ENCODE results near the gene NKX2-1.

DNA sequence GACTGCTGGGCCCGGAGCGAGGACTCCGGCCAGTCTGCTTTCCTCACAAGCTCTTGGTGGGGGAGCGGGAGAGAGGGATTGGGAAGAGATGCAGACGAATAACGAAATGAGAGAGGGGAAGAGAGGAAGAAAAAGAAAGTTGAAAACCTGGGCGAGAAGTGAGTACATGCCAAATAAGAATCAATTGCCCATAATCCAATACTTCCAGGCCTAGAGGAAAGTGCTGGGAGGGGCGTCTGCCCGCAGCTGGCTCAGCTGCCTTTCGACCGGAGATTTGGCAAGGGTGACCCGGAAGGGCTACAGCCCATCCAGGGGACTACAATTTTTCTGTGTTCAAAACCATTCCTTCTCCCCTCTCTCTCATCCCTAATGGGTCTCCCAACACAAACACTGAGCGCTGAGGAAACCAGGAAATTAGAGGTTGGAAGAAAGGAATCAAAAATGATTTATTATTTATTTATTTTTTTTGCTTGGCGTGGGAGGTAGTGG, 4.9 kb downstream of the NKX2-1 start:
- TF ChIP-seq, protein P1, sequence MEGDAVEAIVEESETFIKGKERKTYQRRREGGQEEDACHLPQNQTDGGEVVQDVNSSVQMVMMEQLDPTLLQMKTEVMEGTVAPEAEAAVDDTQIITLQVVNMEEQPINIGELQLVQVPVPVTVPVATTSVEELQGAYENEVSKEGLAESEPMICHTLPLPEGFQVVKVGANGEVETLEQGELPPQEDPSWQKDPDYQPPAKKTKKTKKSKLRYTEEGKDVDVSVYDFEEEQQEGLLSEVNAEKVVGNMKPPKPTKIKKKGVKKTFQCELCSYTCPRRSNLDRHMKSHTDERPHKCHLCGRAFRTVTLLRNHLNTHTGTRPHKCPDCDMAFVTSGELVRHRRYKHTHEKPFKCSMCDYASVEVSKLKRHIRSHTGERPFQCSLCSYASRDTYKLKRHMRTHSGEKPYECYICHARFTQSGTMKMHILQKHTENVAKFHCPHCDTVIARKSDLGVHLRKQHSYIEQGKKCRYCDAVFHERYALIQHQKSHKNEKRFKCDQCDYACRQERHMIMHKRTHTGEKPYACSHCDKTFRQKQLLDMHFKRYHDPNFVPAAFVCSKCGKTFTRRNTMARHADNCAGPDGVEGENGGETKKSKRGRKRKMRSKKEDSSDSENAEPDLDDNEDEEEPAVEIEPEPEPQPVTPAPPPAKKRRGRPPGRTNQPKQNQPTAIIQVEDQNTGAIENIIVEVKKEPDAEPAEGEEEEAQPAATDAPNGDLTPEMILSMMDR (IDR thresholded peaks at IDR 0.05), result no peak
- no peak for TF ChIP-seq POLR2A (IDR thresholded peaks at IDR 0.05)

Data from testis (tissue), 2 donors.